Inferior parietal cortex (tissue), 1 donor: ENCODE results near the gene CCDC183.
"Not testable (repeated sequence)": the region's sequence is repeated elsewhere in the genome, so short reads cannot be mapped to it uniquely, and the experiment has no call there.

Source experiments
- DNase-seq: peaks from one replicate; pipeline ENCODE4 v3.0.0-alpha.2; 2016; ENCODE audit errors: extremely low spot score

The CCDC183 gene

DNA sequence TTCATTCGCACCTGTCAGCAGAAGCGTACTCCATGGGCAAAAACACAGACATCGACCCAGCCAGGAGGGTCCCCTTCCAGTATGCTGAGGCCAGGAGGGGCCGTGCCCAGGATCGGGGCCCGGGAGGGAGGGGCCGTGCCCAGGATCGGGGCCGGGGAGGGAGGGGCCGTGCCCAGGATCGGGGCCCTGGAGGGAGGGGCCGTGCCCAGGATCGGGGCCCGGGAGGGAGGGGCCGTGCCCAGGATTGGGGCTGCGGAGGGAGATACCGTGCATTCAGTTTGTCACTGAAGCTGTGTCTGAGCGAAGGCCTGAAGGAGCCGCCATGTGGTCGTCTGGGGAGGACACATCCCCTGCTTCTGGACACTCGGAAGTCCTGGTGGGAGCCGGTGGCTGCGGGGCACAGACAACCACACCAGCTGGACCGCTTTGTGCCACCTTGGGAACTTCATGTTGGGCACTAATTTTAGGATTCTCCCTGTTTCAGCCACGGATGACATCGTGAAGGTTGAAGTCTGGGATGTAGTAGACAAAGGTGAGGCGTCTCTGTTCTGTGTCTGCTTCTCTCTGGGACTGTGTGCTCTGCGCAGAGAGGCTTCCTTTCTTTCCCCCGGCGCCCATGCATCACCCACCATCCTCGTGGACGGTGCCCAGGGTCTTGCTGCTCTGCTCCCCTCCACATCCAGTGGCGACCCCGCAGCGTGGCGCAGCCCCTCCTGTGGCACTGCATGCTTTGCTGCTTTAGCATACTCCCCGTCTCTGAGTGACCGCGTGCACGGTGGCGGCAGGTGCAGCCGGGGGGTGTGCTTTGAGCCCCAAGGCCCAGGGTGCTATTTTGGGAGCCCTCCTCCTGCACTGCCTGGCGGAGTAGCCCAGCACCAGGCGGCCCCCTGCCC is 29.4 kb downstream of the CCDC183 start:
- DNase-seq, result no peak

DNA sequence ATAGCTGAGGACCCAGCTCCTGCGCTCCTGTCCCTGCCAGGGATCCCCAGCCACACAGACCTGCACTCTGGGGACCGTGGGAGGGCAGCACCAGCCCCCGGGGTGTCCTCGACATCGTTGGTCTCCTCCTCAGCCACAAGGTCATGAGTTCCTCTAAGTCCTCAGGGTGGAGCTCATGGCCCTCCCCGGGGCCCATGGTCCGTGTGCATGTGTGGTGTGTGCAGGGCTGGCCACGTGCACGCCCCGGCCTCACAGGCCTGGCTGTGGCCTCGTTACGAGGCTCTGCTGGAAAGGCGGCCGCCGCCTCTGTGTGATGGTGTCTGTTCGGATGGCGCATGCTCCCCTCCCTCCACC is 30.0 kb downstream of the CCDC183 start:
- DNase-seq, result no peak

DNA sequence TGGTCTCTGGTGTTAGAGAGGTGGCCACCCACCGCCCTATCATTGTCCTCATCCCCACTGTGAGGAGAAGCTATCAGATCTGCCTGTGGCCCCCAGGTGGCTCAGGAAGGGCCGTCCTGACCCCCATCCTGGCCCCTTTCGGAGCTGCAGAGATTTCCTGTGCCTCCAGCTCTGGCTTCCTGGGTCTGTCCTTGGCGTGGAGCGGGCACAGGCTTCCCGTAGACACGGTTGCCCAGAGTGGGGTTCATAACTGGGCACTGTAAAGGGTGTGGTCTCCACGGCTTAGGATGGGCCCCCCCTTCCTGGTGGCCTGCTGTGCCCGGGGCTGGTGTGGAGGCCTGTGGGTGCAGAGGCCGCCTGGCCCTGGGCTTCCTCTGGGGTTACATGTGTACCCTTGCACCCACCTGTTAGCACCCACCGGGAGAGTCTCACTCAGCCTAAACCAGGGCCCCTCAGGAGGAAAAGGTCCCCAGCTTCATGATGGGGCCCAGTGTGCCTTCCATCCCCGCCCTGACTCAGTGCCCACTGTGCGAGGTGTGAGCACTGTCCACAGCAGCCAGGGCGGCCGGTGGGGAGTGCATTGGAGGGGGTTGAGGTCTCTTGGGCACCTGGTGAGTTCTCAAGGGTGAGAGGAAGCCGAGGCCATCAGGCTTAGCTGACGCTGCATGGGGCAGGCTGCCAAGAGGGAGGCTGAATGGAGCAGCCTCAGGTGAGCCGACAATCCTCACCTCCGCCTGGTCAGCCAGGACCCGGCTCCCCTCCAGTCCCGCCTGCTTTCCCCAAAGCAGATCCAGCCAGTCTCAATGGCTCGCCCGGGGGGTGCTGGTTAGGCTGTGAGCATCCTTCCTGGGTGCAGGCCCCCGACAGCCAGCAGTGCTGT is 30.8 kb downstream of the CCDC183 start:
- DNase-seq, result no peak

DNA sequence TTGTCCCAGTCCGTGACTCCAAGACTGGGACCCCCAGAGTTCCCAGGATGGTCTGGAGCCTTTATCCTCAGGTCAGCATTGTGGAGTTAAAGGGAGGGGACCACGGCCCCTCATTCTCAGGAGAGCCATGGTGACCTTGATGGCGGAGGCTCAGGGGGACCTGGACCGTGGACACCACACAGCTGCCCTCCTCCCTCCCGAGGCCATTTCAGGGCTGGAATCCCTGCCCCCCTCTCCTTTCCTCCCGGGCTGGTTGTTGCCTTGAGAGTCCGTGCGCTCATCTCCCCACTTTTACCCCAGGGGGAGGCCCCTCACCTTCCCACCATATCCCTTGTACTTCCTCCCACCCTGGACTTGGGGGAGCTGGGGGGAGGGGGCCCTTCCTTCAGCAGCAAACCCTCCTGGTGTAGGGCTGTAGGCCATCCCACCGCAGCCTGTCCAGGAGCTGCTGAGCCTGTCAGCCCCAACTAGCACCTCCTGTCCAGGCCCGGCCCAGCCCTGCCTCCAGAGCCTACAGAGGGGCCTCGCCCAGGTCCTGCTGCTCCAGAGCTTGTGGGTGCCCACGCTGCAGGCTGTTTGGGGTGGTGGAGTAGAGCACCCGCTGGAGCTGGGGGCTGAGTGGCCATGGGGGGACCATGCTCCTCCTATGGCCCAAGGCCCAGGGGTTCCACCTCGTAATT is 31.8 kb downstream of the CCDC183 start:
- no peak for DNase-seq

DNA sequence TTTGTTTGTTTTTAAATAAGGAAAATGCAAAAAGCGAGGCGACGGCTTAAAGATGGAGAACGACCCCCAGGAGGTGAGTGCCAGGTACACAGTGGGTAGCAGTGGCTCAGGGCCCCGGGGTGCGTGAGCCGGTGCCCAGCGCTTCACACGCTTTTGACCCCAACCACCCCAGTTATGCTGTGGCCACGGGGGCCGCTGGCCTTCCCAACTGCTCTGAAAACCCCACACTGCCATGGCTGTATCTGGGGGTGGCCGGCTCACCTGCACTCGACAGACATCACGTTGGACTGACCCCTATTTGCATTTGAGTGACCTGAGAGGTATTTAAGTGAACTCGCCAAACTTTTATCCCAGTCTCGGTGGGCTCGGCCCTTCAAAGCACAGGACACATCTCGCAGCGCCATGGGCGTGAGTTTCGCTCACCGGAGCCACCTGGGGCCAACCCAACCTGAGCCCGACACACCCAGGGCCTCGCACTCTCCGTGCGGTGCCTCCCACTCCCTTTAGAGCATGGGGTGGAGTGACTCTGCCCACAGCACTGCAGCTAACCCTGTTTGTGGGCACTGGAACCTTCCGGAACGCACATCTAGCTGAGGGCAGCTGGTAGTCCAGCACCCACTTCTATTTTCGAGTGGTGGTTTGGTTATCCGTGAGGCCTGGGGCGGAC is 32.5 kb downstream of the CCDC183 start:
- DNase-seq, result no peak

DNA sequence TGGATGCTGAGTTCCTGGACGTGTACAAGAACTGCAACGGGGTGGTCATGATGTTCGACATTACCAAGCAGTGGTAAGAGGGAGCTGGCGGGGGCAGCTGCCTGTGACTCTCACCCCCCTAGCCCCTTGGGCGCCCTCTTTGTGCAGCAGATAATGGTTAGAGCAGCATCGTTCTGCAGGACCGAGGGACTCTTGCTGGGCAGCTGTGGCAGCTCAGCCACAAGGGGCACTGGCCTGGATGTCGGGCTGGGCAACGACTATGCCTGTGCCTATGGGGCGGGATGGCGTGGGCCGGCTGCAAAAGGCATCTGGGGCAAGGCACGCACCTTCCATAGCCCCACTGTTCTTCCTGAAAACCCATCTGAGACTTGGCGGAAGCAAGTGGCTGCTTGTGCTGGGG is 33.3 kb downstream of the CCDC183 start:
- DNase-seq, result no peak

DNA sequence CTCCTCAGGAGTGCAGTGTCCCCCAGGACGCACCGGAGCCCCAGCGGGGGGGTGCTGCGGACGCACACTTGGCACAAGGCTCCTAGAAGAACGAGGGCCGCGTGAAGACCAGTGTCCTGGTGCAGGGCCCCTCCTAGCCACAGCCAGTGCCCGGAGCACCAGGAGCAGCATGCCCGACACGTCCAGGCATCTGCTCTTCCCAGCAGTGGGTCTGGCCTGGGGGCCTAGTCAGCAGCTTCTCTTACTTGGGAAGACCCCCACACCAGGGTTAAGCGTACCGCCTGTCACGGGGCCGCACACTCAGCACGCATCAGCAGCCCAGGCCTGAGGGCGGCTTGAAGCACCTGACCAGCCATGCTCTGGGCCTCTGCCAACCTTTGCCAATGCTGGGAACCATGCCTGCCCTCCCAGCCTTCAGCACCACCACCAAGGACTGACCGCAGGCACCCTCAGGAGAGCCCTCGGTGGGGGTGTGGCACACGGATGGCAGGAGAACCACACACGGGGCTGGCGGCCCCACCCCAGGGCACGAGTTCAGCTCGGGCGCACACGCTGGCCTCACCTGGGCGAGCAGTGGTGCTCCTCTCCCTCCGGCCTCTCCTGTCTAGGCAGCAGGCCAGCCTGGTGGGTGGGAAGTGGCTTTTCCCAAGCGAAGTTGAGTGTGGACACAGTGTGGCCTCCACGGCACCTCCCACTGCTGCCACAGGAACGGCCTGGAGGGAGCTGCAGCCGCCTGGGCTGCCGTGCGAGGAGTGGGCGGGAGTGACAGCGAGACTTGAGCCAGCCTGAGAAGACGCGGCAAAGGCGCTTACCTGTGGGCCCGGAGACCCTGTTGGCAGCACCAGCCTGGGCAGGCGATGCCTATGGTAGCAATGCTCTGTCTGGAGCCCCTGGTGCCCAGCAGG is 34.1 kb downstream of the CCDC183 start:
- no peak for DNase-seq

DNA sequence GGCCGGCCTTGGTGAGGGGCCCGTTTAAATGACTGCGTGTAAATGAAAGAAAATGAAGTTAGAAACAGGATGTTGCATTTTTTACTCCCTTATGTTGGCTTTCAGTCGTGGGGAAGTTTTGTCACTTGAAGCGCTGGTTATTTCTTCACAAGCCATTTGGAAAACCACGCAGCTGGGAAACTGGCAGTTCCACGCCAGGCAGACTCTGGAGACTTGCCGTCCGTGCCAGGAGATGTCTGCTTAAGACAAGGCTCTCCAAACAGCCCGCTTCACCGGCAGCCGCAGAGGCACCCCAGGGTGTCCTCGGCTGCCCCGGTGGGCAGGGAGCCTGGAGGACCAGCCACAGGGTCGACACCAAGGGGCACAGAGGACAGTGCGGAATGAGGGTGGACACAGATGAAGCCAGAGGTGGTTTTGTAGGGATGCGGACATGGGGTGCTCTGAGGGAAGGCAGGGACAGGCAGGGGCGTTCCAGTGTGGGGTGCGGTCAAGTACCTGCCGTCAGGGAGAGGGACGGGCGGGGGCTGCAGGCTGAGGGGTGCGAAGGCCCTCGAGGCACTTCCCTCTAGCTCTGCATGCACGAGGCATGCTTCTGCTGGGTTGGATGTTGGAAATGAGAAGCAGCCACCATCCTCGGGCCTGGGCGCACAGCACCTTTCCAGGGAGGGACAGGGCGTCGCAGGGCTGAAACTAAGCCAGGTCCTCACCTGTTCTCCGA is 35.0 kb downstream of the CCDC183 start:
- DNase-seq, result no peak

DNA sequence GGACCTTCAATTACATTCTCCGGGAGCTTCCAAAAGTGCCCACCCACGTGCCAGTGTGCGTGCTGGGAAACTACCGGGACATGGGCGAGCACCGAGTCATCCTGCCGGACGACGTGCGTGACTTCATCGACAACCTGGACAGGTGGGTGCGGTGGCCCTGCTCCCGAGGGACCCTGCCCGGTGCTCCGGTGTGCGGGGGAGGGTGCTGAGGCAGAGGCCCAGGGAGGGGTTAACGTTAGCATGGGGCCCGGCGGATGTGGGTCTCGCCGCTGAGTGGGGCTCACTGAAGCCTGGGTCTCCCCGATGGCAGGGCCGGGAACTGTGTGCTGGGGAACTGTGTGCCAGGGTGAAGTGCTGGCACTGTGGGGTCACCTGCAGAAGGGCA is 35.6 kb downstream of the CCDC183 start:
- no peak for DNase-seq

DNA sequence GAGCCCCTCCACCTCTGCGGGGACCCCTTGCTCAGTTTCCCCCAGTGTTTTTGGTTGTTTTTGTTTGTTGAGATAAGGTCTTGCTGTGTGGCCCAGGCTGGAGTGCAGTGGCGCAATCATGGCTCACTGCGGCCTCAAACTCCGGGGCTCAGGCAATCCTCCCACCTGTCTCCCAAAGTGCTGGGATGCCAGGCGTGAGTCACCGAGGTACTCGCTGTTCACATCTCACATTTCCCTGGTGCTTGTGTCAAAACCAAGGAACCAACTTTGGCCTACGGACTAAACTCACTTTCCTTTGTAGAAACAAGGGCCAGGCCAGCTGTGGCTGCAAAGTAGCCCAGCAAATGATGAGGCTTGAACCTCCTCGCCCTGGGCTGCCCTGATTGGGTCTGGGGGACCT is 36.4 kb downstream of the CCDC183 start:
- DNase-seq, result no peak

DNA sequence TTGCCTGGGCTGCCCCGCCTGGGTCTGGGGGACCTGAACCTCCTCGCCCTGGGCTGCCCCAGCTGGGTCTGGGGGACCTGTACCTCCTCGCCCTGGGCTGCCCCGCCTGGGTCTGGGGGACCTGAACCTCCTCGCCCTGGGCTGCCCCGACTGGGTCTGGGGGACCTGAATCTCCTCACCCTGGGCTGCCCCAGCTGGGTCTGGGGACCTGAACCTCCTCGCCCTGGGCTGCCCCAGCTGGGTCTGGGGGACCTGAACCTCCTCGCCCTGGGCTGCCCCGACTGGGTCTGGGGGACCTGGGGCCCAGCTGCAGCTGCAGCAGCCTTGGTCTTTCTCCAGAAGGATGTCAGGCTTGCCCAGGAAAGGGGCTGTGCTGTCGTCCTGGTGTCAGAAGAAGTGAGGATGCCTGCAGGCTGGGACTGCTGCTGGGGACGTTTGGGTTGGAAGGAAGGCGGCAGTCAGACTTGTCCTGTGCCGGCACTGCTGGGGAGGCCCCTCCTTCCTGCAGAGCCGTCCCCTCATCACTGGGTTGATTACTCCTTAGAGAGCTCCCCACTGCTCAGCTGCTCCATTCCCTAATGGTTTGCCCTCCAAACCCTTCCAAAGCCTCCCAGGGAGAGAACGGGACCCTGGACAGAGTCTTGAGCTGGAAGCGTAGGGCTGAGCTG is 37.4 kb downstream of the CCDC183 start:
- not testable (repeated sequence) for DNase-seq

DNA sequence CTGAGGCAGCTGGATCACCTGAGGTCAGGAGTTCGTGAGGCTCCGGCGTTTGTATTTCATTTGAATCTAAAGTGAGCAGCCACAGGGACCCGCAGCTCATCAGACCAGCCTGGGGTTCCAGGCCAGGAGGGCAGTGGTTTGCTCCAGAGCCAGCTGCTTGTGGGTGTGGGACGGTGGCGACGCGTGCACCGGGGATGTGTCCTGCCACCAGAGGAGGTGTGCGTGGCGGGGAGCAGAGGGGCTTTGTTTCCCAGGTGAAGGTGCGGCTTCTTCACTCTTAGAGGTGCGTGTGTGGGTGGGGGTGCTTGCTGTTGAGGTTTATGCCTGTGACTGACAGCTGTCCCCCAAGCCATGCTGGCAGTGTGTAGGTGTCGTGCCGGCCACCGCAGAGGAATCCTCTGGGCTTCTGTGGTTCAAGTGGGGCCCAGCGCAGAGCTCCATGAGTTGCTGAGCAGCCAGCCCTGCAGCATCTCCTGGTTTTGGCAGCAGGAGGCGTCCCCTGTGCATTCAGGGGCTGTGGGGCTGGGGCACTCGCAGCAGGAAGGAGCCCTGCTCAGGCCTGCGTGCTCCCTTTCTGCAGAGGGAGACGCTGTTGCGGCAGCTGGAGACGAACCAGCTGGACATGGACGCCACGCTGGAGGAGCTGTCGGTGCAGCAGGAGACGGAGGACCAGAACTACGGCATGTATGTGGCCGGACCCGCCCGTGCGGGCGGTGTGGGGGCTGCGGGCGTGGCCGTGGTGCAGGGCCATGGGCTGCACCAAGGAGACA is 39.2 kb downstream of the CCDC183 start:
- DNase-seq, result no peak

DNA sequence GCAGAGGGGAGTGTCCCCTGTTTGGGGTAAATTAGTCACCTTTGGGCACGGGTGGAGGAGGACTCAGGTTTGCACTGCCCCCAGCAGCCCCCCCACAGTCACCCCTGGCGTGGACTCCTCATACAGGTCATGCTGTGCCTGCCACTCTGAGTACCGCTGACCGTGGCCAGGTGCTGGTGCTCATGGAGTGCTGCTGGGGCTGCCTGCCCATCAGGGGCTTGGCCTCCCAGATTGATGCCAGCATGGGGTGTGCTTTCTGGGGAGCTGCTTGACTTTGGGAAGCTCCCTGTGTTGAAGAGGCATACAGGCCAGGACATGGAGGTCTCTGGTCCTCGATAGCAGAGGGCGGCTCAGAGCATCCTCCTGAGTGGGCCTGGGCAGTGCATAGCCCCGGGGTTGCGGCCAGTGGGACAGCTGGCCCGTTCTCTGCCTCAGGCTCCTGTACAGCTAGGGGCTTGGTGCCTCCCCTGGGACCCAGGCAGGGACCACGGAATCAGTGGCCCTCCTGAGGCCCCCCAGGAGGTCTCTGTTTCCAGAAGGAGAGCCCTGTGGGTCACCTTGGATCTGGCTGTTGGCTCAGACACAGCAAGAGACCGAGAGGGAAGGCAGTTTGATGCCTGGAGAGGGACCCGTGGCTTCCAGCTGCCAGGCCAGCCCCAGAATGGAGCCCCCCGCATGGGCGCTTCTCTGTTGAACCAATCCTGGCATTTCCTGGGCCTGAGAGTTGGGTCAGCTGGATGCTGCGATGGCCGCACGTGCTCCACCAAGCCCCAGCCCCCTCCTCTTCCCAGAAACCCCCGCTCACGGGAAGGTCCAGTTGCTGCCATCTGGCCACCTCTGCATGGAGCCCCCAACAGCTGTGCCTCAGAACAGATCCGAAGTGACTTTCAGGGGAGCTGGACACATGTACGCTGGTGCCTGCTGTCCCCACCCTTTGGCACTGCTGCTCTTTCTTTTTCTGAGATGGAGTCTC is 40.1 kb downstream of the CCDC183 start:
- DNase-seq, result no peak

DNA sequence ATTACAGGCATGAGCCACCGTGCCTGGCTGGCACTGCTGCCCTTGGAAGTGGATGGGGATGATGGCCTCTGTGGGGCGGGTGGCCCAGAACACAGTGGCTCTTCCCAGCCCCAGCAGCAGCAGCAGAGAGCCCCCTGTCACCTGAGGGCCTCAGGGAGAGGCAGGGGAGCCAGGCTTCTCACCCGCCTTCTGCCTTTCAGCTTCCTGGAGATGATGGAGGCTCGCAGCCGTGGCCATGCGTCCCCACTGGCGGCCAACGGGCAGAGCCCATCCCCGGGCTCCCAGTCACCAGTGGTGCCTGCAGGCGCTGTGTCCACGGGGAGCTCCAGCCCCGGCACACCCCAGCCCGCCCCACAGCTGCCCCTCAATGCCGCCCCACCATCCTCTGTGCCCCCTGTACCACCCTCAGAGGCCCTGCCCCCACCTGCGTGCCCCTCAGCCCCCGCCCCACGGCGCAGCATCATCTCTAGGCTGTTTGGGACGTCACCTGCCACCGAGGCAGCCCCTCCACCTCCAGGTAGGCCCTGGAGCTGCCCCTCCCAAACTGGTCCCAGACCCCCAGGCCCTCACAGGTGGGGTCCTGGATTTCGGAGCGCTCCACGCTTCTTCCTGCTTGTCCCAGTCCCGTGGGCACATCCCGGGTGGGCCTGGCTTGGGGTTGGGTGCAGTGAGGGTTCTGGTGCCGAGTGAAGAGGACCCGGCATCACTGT is 41.2 kb downstream of the CCDC183 start:
- no peak for DNase-seq

DNA sequence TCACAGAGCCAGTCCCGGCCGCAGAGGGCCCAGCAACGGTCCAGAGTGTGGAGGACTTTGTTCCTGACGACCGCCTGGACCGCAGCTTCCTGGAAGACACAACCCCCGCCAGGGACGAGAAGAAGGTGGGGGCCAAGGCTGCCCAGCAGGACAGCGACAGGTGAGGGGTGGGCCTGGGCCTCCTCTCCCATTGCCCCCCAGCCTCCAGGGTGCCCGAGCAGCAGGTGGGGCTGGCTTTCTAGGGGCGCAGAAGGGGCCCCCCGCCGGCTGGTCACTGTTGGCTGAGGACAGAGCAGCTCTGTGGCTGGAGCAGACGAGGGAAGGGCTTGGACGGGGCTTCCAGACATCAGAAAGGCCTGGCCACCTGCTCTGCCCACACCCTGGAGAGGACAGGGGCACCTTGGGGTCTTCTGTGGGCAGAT is 41.7 kb downstream of the CCDC183 start:
- not testable (repeated sequence) for DNase-seq

DNA sequence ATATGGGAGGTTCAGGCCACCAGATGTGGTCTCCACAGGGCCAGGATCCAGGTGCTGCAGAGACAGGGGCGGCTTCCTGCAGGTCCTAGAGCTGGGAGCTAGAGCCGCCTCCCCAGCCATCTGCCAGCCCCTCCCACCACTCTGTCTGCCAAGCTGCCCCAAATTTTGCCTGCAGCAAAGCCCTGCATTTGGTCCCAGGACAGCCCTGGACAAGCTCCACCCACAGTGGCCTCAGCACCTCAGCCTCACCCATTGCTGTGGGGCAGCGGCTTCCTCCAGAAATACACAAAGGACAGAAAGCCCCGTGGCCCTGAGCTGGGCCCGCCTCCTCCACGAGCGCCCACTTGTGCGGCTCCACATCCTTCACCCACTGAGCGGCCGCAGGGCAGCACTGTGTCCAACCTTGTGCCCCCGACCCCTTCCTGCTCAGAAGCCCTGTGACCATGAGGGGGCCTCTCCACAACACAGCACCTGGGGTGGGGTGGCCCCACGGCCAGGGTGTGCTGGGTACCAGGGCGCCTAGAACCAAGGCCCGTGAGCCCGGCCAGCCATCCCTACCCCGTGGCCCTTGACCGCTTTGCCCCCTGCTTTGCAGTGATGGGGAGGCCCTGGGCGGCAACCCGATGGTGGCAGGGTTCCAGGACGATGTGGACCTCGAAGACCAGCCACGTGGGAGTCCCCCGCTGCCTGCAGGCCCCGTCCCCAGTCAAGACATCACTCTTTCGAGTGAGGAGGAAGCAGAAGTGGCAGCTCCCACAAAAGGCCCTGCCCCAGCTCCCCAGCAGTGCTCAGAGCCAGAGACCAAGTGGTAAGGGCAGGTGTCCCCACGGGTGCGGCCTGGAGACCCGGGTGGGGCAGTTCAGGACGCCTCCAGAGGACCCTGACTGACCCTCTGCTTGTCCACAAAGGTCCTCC is 42.4 kb downstream of the CCDC183 start:
- no peak for DNase-seq
